Stimulated activated CD4-positive, alpha-beta T cell treated with anti-CD3 and anti-CD28 coated beads, Interleukin-2, amount 100 ng/mL, for 48 hours (primary cell): Measurements from ENCODE around the gene SPPL2B.

Experiments
- DNase-seq, 2 donors: peaks; one replicate each; pipeline ENCODE4 v3.0.0-alpha.2; 2020

The SPPL2B gene

GRCh38 chr19:2324220-2324948 is 4.1 kb upstream of the SPPL2B start:
- no peak for DNase-seq

- no peak for DNase-seq
Measured at GRCh38 chr19:2325281-2326046, 3.0 kb upstream of the SPPL2B start.

DNA sequence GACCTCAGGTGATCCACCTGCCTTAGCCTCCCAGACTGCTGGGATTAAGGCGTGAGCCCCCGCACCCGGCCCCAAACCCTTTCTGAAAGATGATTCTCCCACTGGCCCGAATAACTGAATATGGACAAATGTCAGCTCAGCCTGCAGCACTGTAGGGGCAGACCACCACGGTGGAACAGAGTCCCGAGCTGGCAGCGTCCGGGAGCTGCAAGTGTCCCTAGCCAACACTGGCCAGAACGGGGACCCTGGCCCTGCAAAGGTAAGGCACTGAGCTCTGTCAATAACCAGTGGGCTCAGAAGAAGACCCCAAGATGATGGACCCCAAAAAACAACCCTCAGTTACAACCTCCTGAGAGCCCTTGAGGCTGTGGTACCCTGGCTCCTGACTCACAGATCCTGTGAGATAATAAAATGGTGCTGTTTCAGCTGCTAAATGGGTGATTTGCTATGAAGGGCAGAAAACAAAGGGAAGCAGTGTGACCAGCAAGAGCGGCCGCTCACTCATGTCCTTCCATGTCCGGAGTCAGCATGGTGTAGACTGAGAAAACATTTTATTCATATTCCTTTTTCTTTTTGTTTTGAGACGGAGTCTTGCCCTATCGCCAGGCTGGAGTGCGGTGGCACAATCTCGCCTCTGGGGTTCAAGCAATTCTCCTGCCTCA is 1.7 kb upstream of the SPPL2B start:
- DNase-seq: no peak

DNA sequence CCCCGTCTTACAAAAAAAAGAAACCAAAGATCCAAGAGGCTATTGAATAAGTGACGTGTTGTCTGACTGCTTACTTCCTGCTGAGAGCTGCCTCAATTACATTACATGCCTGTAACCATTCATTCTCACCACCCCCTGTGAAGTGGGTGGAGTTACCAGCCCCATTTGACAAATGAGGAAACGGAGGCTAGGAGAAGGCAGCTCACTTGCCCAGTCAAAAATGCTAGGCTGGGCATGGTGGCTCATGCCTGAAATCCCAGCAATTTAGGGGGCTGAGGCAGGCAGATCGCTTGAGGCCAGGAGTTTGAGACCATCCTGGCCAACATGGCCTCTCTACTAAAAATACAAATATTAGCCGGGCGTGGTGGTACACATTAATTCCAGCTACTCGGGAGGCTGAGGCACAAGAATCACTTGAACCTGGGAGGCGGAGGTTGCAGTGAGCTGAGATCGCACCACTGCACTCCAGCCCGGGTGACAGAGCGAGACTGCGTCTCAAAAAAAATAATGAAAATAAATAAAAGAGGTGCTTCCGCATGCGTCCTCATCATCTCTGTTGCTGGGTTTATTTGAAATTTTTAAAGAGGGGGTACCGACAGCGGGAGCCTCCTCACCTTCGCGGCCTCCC is 597 bp upstream of the SPPL2B start:
- peak; percentile 37 to 41 for DNase-seq

- DNase-seq: no peak
Measured at GRCh38 chr19:2329149-2329478, 630 bp downstream of the SPPL2B start.

DNA sequence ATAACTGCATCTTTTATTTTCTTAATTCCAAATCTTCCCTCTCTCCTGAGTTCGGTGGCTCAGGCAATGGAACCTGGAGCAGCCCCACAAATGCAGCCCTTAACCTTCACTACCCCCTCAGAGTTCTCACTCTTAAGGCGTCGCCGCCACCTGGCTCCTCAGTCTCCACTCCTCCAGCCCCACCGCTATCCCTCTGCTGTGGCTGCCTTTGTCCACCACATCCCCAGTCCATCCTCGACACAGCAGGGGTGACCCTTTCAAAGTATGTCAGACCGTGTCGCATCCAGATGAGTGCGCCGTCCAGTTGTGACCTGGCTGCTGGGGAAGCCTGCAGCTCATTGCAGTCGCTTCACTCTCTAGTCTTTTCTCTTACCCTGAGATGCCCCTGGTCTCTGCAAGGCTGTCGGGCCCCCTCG is 1.0 kb downstream of the SPPL2B start:
- no peak for DNase-seq

DNA sequence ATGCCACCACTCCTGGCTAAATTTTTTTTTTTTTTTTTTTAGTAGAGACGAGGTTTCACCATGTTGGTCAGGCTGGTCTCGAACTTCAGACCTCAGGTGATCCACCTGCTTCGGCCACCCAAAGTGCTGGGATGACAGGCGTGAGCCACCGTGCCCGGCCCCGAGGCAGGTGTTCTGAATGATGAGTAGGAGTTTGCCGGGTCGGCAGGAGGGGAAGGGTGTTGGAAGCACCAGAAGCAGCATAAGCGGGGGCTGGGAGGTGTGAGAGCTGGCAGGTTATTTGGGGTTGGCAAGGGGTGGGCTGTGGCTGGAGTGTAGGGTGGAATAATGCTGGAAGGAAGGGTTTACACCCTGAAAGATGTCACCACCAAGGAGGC is 1.8 kb downstream of the SPPL2B start:
- no peak for DNase-seq

DNA sequence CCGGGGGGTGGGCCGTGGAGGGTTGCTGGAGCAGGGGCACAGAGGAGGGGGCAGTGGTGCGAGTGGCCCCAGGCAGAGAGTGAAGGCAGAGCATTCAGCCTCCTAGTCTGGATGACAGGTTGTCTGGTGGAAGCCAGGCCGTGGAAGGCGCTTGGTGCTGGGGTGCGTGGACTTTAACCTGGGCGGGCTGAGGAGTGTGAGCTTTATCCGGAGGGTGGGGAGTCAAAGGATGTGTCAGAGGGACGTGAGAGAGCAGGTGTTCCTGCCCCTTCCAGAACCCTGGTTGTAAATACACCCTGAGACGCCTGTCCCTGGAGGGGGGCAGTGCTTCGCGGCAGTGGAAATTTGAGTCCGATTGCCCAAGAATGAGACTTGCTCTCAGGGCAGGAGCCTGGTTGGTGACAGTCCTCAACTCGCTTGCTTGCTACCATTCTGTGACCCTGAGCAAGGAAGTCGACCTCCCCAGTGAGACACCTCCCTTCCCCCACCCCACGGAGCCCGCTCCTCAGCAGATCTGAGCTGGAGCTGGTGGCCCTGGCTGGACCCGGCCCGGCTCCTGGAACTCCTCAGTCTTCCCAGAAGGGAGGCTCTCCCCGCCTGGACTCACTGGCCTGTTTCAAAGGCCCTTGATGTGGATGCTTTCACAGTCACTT is 2.3 kb downstream of the SPPL2B start:
- DNase-seq: no peak

DNA sequence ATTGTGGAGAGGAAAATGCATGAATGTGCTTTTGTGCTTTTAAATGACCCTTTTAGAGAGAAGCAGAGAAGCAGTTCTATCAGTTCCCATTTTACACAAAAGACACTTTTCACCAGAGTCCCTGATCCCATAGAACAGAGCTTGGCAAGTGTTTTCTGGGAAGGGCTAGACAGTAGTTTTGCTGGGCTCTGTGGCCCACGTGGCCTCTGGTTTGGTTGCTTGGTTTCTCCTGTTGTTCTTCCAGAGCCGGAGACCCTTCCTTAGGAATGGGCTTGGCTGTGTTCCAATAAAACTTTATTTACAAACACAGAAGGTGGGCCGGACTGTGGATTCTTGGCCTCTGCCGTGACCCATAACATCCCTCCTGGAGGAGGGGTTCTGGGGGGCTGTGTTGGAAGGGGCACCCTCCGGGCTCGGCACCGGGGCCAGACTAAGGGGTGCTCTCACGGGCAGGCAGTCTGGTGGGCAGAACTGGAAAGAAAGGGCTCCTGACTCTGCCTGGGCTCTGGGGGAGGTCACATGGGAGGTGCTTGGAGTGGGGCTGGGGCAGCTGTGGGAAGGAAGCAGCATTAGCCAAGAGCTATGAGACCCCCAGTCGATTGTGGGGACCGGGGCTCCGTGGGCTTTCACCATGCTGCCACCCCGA is 3.2 kb downstream of the SPPL2B start:
- no peak for DNase-seq

DNA sequence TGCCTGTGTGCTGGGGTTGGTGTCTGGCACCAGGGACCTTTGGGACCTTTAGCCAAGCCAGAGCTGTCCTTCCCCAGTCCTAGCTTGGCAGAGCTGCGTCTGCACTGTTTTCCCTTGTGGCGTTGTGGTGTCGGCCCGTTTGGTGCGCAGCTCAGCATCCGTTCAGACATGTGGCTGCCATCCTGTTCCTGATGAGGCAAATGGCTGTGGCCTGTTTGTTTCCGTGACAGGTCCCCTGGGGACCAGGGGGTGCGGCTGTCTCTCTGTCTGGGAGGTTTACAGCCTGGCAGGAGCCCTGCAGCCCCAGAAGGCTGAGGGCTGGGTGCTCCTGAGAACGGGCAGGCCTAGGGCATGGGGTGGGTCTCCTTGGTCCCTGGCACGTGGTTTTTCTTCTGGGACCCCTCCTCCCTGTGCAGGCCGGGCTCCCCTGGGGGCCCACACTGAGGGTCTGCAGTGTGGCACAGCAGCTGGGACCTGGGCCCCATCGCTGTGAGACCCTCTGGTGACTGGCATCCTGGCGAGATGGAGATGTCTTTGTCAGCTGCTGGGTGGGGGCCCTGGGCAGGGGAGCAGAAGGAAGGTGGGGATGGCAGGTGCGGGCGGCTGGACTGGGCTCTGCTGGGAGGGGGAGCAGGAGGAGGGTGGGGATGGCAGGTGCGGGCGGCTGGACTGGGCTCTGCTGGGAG is 4.0 kb downstream of the SPPL2B start:
- DNase-seq: no peak

GRCh38 chr19:2333027-2333806 is 4.7 kb downstream of the SPPL2B start:
- DNase-seq: no peak

DNA sequence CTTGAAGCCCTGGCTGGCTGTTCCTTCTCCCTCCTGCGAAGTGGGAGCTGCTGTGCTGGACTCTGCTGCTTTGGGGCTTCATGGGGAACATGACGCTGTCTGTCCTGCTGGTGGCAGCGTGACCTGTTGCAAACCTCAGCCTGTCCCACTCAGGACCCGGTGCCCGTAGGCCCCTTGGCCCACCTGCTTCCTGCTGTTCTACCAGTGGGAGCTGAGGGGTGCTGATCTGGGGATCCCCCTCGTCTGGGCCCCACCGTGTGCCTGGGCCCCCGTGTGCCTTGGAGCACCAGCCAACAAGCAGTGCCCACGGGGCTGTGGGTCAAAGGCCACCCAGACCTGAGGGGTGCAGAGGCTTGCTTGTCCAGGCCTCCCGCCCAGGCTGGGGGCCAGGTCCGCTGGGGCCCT is 5.3 kb downstream of the SPPL2B start:
- no peak for DNase-seq

DNA sequence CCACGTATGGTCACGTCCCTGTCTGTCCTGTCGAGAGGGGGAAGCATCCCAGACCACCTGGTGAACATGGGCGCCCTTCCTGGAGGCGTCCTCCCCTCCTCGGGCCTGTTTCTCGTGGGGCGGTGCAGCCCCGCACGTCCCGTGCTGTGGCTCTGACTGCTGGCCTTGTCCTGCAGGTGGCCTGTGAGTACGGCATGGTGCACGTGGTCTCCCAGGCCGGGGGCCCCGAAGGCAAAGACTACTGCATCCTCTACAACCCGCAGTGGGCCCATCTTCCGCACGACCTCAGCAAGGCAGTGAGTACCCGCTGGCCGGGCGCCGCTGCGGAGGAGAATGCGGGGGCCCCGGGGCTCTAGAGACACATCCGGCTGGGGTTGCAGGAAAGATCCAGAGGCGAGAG is 5.9 kb downstream of the SPPL2B start:
- no peak for DNase-seq

- DNase-seq: no peak
Measured at GRCh38 chr19:2334986-2335846, 6.7 kb downstream of the SPPL2B start.

DNA sequence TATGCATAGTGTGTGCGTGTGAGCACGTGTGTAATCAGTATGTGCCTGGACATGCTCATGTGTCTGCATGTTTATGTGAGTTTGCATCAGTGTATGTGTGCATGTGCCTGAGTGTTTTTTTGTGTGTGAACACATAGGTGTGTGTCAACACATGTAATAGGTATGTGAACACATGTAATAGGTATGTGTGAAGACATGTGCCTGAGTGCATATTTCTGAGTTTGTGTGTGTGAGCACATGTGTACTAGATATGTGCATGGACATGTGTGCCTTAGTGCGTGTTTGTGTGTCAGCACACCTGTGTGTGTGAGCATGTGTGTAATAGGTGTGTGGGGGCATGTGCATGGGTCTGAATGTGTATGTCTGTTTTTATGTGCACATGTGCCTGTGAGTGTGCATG is 7.4 kb downstream of the SPPL2B start:
- DNase-seq: no peak

GRCh38 chr19:2336528-2337328 is 8.2 kb downstream of the SPPL2B start:
- no peak for DNase-seq

DNA sequence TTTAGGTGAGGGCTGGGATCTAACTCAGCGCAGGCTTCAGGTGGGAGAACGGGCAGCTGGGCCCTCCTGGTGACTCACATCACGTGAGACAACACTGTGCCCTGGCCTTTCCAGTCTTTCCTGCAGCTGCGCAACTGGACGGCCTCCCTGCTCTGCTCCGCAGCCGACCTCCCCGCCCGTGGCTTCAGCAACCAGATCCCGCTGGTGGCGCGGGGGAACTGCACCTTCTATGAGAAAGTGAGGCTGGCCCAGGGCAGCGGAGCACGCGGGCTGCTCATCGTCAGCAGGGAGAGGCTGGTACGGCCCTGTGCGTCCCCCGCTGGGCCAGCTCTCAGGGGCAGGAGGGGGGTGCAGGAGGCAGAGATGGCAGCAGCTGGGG is 8.8 kb downstream of the SPPL2B start:
- no peak for DNase-seq

DNA sequence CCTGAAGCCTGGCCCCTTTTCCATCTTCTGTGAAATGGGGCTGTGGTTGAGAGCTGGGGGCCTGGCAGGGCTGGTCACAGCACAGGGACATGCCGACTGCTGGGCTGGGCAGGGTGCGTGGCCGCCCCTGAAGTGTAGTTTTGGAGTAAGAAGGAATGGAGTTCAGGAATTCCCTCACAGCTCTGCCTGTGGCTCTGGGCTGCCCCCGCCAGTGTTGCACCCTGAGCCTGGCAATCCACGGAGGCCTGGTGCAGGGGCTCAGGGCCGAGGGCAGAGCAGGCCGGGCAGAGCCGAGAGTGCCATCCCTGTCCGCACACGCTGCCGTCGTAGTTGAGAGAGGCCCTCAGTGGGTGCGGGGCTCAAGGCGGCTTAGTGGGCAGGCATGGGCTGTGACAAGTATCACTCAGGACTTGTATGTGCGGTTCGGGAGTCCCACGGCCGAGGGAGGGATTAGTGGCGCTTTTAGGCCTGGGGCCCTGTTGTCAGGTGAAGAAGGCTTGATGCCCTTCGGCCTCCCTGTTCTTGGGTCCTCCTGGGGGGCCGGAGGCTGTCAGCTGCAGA is 9.7 kb downstream of the SPPL2B start:
- no peak for DNase-seq
